ENCODE results near the gene CCR9.
"Not testable (repeated sequence)": the region's sequence is repeated elsewhere in the genome, so short reads cannot be mapped to it uniquely, and the experiment has no call there.

The CCR9 gene

DNA sequence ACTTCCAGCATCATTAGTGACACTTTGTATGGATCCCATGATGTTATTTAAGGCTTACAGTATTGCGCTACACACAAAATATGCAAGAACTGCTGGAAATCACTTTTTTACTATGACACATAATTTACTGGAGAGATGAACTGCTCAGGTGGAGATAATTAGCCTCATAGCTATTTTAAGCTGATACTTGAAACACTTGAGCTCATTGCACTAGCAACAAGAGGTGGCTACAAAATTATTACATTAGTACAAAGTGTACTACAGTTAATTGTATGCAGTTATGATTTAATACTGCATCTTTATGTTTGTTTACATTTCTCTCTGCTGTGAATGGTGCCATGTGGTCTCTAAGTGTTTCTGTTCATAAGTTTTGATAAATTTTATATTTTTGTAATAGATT lies 38.0 kb upstream of the CCR9 start:
- H3F3A ChIP-seq (ENCODE audit: low read depth) = no peaks in the 10 kb centered on the region
- peaks cover 11% of the 10 kb centered on the region for H3K4me1 ChIP-seq (ENCODE audit: insufficient read depth, low read length, poor library complexity, severe bottlenecking)
- no peaks in the 10 kb centered on the region for H3K27me3 ChIP-seq (ENCODE audit: insufficient read depth, low read length, poor library complexity, severe bottlenecking)

GRCh38 chr3:45852828-45853227 lies 33.5 kb upstream of the CCR9 start:
- no peaks in the 10 kb centered on the region for H3K79me2 ChIP-seq (ENCODE audit: insufficient read depth, low read length)
- no peaks in the 10 kb centered on the region for H3K9me2 ChIP-seq (replicated peaks; ENCODE audit: low read depth, low read length)
- H3K4me3 ChIP-seq (ENCODE audit: low read length, poor library complexity, severe bottlenecking) = no peak overlapping the region
- H3K4me2 ChIP-seq (ENCODE audit: low read depth, low read length, poor library complexity, severe bottlenecking) = no peak overlapping the region
- H4K20me1 ChIP-seq (ENCODE audit: insufficient read depth, low read length, poor library complexity, severe bottlenecking) = no peaks in the 10 kb centered on the region
- TF ChIP-seq EZH2phosphoT487 (IDR thresholded peaks at IDR 0.05; ENCODE audit: borderline replicate concordance) (no peak), CTCF (conservative IDR thresholded peaks at IDR 0.05; ENCODE audit: low read length) (no peak)
- H3K27me3 ChIP-seq (ENCODE audit: insufficient read depth, low read length, poor library complexity, severe bottlenecking) = no peaks in the 10 kb centered on the region
- no peak overlapping the region for H3K9ac ChIP-seq (ENCODE audit: low read depth, low read length, poor library complexity, severe bottlenecking)
- no peaks in the 10 kb centered on the region for H3F3A ChIP-seq (ENCODE audit: low read depth)
- no peaks in the 10 kb centered on the region for H3K4me1 ChIP-seq (ENCODE audit: insufficient read depth, low read length, poor library complexity, severe bottlenecking)
- H3K9me3 ChIP-seq (ENCODE audit: insufficient read depth, low read depth, low read length) = no peaks in the 10 kb centered on the region
- H3K36me3 ChIP-seq (ENCODE audit: insufficient read depth, low read length) = no peaks in the 10 kb centered on the region
- H2AFZ ChIP-seq (ENCODE audit: low read length) = no peak overlapping the region

More for the DNA sequence above, 38.0 kb upstream of the CCR9 start:
- Histone ChIP-seq H3K9me3 (ENCODE audit: insufficient read depth, low read depth, low read length) (no peaks in the 10 kb centered on the region), H3K79me2 (ENCODE audit: insufficient read depth, low read length) (no peaks in the 10 kb centered on the region), H3K4me3 (ENCODE audit: low read length, poor library complexity, severe bottlenecking) (no peak overlapping the region), H3K4me2 (ENCODE audit: low read depth, low read length, poor library complexity, severe bottlenecking) (no peak overlapping the region), H4K20me1 (ENCODE audit: insufficient read depth, low read length, poor library complexity, severe bottlenecking) (no peaks in the 10 kb centered on the region), H3K9ac (ENCODE audit: low read depth, low read length, poor library complexity, severe bottlenecking) (no peak overlapping the region), H3K9me2 (replicated peaks; ENCODE audit: low read depth, low read length) (no peaks in the 10 kb centered on the region), H2AFZ (ENCODE audit: low read length) (no peak overlapping the region), H3K36me3 (ENCODE audit: insufficient read depth, low read length) (no peaks in the 10 kb centered on the region)
- TF ChIP-seq CTCF (conservative IDR thresholded peaks at IDR 0.05; ENCODE audit: low read length) (no peak), EZH2phosphoT487 (IDR thresholded peaks at IDR 0.05; ENCODE audit: borderline replicate concordance) (no peak)

GRCh38 chr3:45856323-45856722 lies 30.0 kb upstream of the CCR9 start:
- not testable (repeated sequence) for H3F3A ChIP-seq (ENCODE audit: low read depth); H3K4me1 ChIP-seq (ENCODE audit: insufficient read depth, low read length, poor library complexity, severe bottlenecking); H3K4me2 ChIP-seq (ENCODE audit: low read depth, low read length, poor library complexity, severe bottlenecking); H2AFZ ChIP-seq (ENCODE audit: low read length); H3K36me3 ChIP-seq (ENCODE audit: insufficient read depth, low read length); H3K9ac ChIP-seq (ENCODE audit: low read depth, low read length, poor library complexity, severe bottlenecking); H3K27me3 ChIP-seq (ENCODE audit: insufficient read depth, low read length, poor library complexity, severe bottlenecking); H3K4me3 ChIP-seq (ENCODE audit: low read length, poor library complexity, severe bottlenecking); H3K9me2 ChIP-seq (replicated peaks; ENCODE audit: low read depth, low read length); H4K20me1 ChIP-seq (ENCODE audit: insufficient read depth, low read length, poor library complexity, severe bottlenecking); H3K9me3 ChIP-seq (ENCODE audit: insufficient read depth, low read depth, low read length); H3K79me2 ChIP-seq (ENCODE audit: insufficient read depth, low read length)

- not testable (repeated sequence) for H3K9ac ChIP-seq (ENCODE audit: low read depth, low read length, poor library complexity, severe bottlenecking); H3F3A ChIP-seq (ENCODE audit: low read depth); H3K4me2 ChIP-seq (ENCODE audit: low read depth, low read length, poor library complexity, severe bottlenecking); H2AFZ ChIP-seq (ENCODE audit: low read length); H3K9me3 ChIP-seq (ENCODE audit: insufficient read depth, low read depth, low read length); H3K79me2 ChIP-seq (ENCODE audit: insufficient read depth, low read length); H4K20me1 ChIP-seq (ENCODE audit: insufficient read depth, low read length, poor library complexity, severe bottlenecking); H3K9me2 ChIP-seq (replicated peaks; ENCODE audit: low read depth, low read length); H3K4me3 ChIP-seq (ENCODE audit: low read length, poor library complexity, severe bottlenecking); H3K36me3 ChIP-seq (ENCODE audit: insufficient read depth, low read length); H3K27me3 ChIP-seq (ENCODE audit: insufficient read depth, low read length, poor library complexity, severe bottlenecking); H3K4me1 ChIP-seq (ENCODE audit: insufficient read depth, low read length, poor library complexity, severe bottlenecking)
Observed at GRCh38 chr3:45857024-45857423, 29.3 kb upstream of the CCR9 start.

All from Loucy (cell line).